AG04449 (cell line): Measurements from ENCODE around the gene PLS1.

Source experiments
- CTCF ChIA-PET: fragments of 350-600 bp; formaldehyde crosslinking; extraction: SDS; loops from one replicate; lab custom pipeline; 2021; ENCODE audit warnings: antibody characterized with exemption; lab: Yijun Ruan, JAX
- POLR2A ChIA-PET: fragments of 400-600, 350-600 bp; formaldehyde crosslinking; extraction: SDS; loops from one replicate; lab custom pipeline; 2020; ENCODE audit warnings: antibody characterized with exemption, inconsistent platforms; lab: Yijun Ruan, JAX
- DNase-seq: peaks from one replicate; pipeline ENCODE4 v3.0.0-alpha.2; 2010; ENCODE audit warnings: low read depth, low spot score
- H3K4me3 ChIP-seq: 2 replicates; pipeline ENCODE4 v1.5.1; 2011; ENCODE audit warnings: low read depth, mild to moderate bottlenecking, control low read depth, low read length
- TF ChIP-seq, protein P1 (sequence below): IDR thresholded peaks from one replicate; pipeline ENCODE4 v1.5.1; 2011; ENCODE audit warnings: mild to moderate bottlenecking, moderate library complexity, low read length, control low read depth, inconsistent platforms; ENCODE audit not compliant: insufficient read depth; ENCODE audit errors: missing control alignments

Gene PLS1

GRCh38 chr3:142676151-142676550 lies 80.0 kb downstream of the PLS1 start:
- TF ChIP-seq, protein P1, sequence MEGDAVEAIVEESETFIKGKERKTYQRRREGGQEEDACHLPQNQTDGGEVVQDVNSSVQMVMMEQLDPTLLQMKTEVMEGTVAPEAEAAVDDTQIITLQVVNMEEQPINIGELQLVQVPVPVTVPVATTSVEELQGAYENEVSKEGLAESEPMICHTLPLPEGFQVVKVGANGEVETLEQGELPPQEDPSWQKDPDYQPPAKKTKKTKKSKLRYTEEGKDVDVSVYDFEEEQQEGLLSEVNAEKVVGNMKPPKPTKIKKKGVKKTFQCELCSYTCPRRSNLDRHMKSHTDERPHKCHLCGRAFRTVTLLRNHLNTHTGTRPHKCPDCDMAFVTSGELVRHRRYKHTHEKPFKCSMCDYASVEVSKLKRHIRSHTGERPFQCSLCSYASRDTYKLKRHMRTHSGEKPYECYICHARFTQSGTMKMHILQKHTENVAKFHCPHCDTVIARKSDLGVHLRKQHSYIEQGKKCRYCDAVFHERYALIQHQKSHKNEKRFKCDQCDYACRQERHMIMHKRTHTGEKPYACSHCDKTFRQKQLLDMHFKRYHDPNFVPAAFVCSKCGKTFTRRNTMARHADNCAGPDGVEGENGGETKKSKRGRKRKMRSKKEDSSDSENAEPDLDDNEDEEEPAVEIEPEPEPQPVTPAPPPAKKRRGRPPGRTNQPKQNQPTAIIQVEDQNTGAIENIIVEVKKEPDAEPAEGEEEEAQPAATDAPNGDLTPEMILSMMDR, result no peak
- POLR2A ChIA-PET, result no interaction called here
- H3K4me3 ChIP-seq, result no peak overlapping the region
- DNase-seq, result no peak
- CTCF ChIA-PET, result no interaction called here

GRCh38 chr3:142680710-142681109 lies 84.5 kb downstream of the PLS1 start:
- POLR2A ChIA-PET, result no interaction called here

DNA sequence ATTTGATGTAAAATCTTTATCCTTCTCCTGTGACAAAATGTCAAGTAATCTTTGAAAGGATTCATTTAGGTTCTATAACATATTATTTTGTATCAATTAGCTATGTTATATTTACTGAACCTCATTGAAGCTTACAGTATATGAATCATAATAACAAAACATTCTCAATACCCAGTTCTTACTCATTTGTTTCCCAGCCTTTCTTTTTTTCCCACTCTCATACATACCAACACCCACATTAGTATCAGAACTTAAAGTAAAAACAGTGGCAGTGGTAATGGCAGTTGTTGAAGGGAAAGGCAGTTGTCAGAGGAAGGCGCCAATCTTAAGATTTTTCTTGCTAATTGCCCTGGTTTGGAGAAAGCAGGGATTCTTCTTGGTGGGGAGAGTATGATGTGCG lies 94.4 kb downstream of the PLS1 start:
- no peak for DNase-seq
- CTCF ChIA-PET, result no interaction called here
- TF ChIP-seq, protein P1, result no peak
- H3K4me3 ChIP-seq, result no peak overlapping the region
- POLR2A ChIA-PET, result no interaction called here

More at GRCh38 chr3:142680710-142681109, 84.5 kb downstream of the PLS1 start:
- TF ChIP-seq, protein P1, result no peak
- H3K4me3 ChIP-seq, result no peak overlapping the region
- no peak for DNase-seq
- CTCF ChIA-PET, result interaction anchor here (0.7 to 1.5 kb wide), 2 partner anchors 15 to 93 kb away, joined by 3 read pairs; no protein-coding TSS in a partner anchor

GRCh38 chr3:142691527-142691926 lies 95.3 kb downstream of the PLS1 start:
- no peak for DNase-seq
- TF ChIP-seq, protein P1, result no peak
- ChIA-PET CTCF (interaction anchor here (1.1 kb wide), 1 partner anchor 104 kb away, joined by 3 read pairs; no protein-coding TSS in a partner anchor), POLR2A (no interaction called here)
- H3K4me3 ChIP-seq, result no peak overlapping the region

GRCh38 chr3:142693136-142693853 lies 97.1 kb downstream of the PLS1 start:
- CTCF ChIA-PET, result no interaction called here
- no peak overlapping the region for H3K4me3 ChIP-seq
- POLR2A ChIA-PET, result no interaction called here
- DNase-seq, result no peak
- TF ChIP-seq, protein P1, result no peak

DNA sequence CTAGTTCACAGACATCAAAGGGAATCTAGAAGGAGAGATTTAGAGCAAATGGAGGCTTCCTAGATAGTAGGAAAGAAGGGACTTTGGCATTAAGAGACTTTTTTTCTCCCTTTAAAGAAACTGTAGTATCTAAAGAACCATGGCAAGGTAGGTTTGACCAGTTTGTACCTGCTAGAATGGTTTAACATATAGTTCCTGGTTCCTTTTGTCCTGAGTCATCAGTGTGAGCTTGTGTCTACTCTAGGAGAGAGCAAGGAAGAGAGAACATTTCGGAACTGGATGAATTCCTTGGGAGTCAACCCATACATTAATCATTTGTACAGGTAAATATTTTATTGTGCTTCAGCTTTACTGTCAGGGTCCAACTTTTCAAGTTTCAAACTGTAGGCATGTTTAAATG lies 98.0 kb downstream of the PLS1 start:
- CTCF ChIA-PET, result no interaction called here

More for the DNA sequence above, 98.0 kb downstream of the PLS1 start:
- POLR2A ChIA-PET, result no interaction called here
- TF ChIP-seq, protein P1, result no peak
- DNase-seq, result no peak
- H3K4me3 ChIP-seq, result no peak overlapping the region
